A549 (cell line): Measurements from ENCODE around the gene CELF4. TPM values are rescaled to one million over a fixed set of nuclear protein-coding genes. Genes with fewer than 3 reads are reported as not detected.

Experiments
- ATAC-seq, 2 experiments: fragments of 200-7000 bp in 1 of 2; fragments of >200 bp in 1 of 2; cut with Nextera tagmentation in 1 of 2; cut with Tn5 transposase in 1 of 2; 3 replicates each; pipeline versions ENCODE4 v1.8.0 to v1.9.1; 2018 to 2020; ENCODE audit warnings: mild to moderate bottlenecking in 1 of 2, moderate library complexity in 1 of 2
- CTCF ChIA-PET: fragments of 300-600 bp; sonication (Branson Sonifier 250); formaldehyde crosslinking; extraction: SDS; loops from one replicate; lab custom pipeline; 2021; ENCODE audit warnings: antibody characterized with exemption, inconsistent platforms; lab: Yijun Ruan, JAX
- POLR2A ChIA-PET: fragments of 350-600 bp; formaldehyde crosslinking; extraction: SDS; loops from one replicate; lab custom pipeline; 2021; ENCODE audit warnings: antibody characterized with exemption, inconsistent platforms; lab: Yijun Ruan, JAX
- DNase-seq, 2 experiments: peaks; one replicate each; pipeline versions ENCODE4 v3.0.0 to v3.0.0-alpha.2; 2011 to 2016; ENCODE audit warnings: low read depth in 1 of 2, low spot score in 1 of 2
- FAIRE-seq: peaks from 2 replicates; lab custom pipeline; 2011; peaks lifted over from hg19 to GRCh38; lab: Jason Lieb, UNC
- H3K27ac ChIP-seq, 2 experiments: fragments of >200 bp; sonication (Bioruptor Twin); formaldehyde crosslinking; 3 replicates each; pipeline ENCODE4 v1.5.1; 2016 to 2017
- H3K4me1 ChIP-seq: fragments of >200 bp; sonication (Bioruptor Twin); formaldehyde crosslinking; 3 replicates; pipeline ENCODE4 v1.6.1; 2016
- H3K4me2 ChIP-seq: fragments of >200 bp; sonication (Bioruptor Twin); formaldehyde crosslinking; 3 replicates; pipeline ENCODE4 v1.6.1; 2016
- H3K4me3 ChIP-seq: fragments of >200 bp; sonication (Bioruptor Twin); formaldehyde crosslinking; 3 replicates; pipeline ENCODE4 v1.5.1; 2016
- H3K9me3 ChIP-seq: fragments of >200 bp; sonication (Bioruptor Twin); formaldehyde crosslinking; 3 replicates; pipeline ENCODE4 v1.6.1; 2016
- BHLHE40 ChIP-seq: IDR thresholded peaks from 2 replicates; pipeline ENCODE4 v1.6.1; 2012; ENCODE audit warnings: low read depth, low read length, inconsistent platforms
- EHF ChIP-seq: fragments of 250-450 bp; sonication (Bioruptor Pico); IDR thresholded peaks from 2 replicates; pipeline ENCODE4 v1.5.0; 2020; ENCODE audit warnings: mild to moderate bottlenecking
- EHMT2 ChIP-seq: fragments of 200-600 bp; sonication (generic); IDR thresholded peaks from 2 replicates; pipeline ENCODE4 v1.6.1; 2016; ENCODE audit warnings: antibody characterized with exemption, low read depth, mild to moderate bottlenecking, moderate library complexity
- EP300 ChIP-seq, 2 experiments: fragments of >200 bp; sonication (Bioruptor Twin); formaldehyde crosslinking; IDR thresholded peaks; 2 replicates in 1 of 2; 3 replicates in 1 of 2; pipeline ENCODE4 v1.6.1; 2016 to 2017
- FOSB ChIP-seq: fragments of 250-450 bp; sonication (Bioruptor Pico); IDR thresholded peaks from 2 replicates; pipeline ENCODE4 v1.5.0; 2020; ENCODE audit warnings: mild to moderate bottlenecking, moderate library complexity
- HOXB5 ChIP-seq: fragments of 250-450 bp; sonication (Bioruptor Pico); IDR thresholded peaks from 2 replicates; pipeline ENCODE4 v1.5.0; 2020; ENCODE audit warnings: mild to moderate bottlenecking, moderate library complexity
- POLR2AphosphoS2 ChIP-seq: conservative IDR thresholded peaks from 2 replicates; pipeline ENCODE4 v1.6.1; 2012; ENCODE audit warnings: low read length, improper control_type of control experiment, inconsistent platforms
- RNF2 ChIP-seq: fragments of 200-600 bp; sonication (generic); IDR thresholded peaks from 2 replicates; pipeline ENCODE4 v1.6.1; 2016; ENCODE audit warnings: low read depth, mild to moderate bottlenecking, antibody characterized with exemption, moderate library complexity, borderline replicate concordance
- TFCP2L1 ChIP-seq: fragments of 250-450 bp; sonication (Bioruptor Pico); IDR thresholded peaks from 2 replicates; pipeline ENCODE4 v1.5.0; 2021; ENCODE audit warnings: mild to moderate bottlenecking
- ZC3H11A ChIP-seq: fragments of 450-650 bp; IDR thresholded peaks from 2 replicates; pipeline ENCODE4 v1.6.1; 2014; ENCODE audit warnings: antibody characterized with exemption, mild to moderate bottlenecking
- WGBS: methylation state at CpG from one replicate; pipeline ENCODE4 v1.1.6; 2017; ENCODE audit errors: missing lambda C conversion rate; 5-methylcytosine and 5-hydroxymethylcytosine counted together
- polyA plus RNA-seq, 4 experiments: library from polyadenylated mRNA; depleted of rRNA in 3 of 4; stranded (reverse); fragments of >200 nt; fragmentation: RNase III in 1 of 4; extraction: RNeasy Plus Mini Kit Qiagen cat#74134 plus additional on column Dnase treatment in 1 of 4; gene quantifications; 2 replicates in 3 of 4; 3 replicates in 1 of 4; pipeline ENCODE4 v1.2.3, GENCODE V29; 2011 to 2017
- TF ChIP-seq, protein P1 (sequence below): fragments of 200-600 bp; sonication (generic); IDR thresholded peaks from 2 replicates; pipeline ENCODE4 v1.6.1; 2016; ENCODE audit warnings: antibody characterized with exemption, mild to moderate bottlenecking, moderate library complexity
- TF ChIP-seq, protein P2 (sequence below): IDR thresholded peaks from 2 replicates; pipeline ENCODE4 v1.6.1; 2012
- TF ChIP-seq, protein P3 (sequence below): fragments of 250-450 bp; sonication (Bioruptor Pico); IDR thresholded peaks from 2 replicates; pipeline ENCODE4 v1.5.0; 2021; ENCODE audit warnings: mild to moderate bottlenecking, moderate library complexity, borderline replicate concordance
- TF ChIP-seq, protein P4 (sequence below): fragments of 150-350 bp; IDR thresholded peaks from 2 replicates; pipeline ENCODE4 v1.6.1; 2014; ENCODE audit warnings: low read depth, mild to moderate bottlenecking, low read length

Gene CELF4
- polyA plus RNA-seq, 2 of the 4 experiments (the other 2 are of a cell fraction), result 0.08 TPM; not detected in 1

DNA sequence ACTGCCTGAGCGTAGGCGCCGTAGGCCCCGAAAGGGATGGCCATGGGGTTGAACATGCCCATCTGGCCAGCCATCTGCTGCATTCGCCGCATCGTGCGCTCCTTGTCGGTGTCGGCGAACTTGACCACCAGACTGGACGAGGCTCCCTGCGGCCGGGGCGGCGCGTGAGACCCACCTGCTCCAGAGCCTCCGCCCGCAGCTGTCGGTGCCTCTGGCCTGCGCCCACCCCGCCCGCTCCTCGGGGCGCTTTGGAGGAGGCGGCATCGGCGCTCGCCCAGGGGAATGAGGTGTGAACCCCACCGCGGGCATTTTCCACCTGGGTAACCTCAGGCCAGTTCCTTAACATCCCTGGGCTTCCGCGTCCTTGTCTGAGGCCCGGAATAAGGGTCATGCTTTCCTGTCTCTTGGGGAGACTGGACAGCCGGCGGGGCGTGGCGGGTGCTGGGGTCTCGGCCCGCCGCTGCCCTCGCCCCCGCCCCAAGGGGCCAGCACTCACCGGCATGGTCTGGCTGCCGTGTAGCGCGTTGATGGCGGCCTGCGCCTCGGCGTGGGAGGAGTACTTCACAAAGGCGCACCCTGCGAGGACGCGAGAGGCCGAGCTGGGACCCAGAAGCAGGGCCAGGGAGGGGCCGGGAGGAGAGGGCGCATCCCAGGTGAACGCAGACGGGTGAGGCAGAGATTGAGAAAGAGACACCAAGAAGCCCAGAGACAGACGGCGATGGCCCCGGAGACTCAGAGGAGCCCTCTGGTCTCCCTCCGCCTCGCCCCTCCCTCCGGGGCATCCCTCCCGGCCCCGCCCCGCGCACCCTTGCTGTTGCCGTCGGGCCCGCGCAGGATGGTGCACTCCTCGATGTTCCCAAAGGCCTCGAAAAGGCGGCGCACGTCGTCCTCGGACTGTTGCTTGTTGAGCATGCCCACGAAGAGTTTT, 291.0 kb downstream of the CELF4 start (continued):
- TF ChIP-seq, protein P1, sequence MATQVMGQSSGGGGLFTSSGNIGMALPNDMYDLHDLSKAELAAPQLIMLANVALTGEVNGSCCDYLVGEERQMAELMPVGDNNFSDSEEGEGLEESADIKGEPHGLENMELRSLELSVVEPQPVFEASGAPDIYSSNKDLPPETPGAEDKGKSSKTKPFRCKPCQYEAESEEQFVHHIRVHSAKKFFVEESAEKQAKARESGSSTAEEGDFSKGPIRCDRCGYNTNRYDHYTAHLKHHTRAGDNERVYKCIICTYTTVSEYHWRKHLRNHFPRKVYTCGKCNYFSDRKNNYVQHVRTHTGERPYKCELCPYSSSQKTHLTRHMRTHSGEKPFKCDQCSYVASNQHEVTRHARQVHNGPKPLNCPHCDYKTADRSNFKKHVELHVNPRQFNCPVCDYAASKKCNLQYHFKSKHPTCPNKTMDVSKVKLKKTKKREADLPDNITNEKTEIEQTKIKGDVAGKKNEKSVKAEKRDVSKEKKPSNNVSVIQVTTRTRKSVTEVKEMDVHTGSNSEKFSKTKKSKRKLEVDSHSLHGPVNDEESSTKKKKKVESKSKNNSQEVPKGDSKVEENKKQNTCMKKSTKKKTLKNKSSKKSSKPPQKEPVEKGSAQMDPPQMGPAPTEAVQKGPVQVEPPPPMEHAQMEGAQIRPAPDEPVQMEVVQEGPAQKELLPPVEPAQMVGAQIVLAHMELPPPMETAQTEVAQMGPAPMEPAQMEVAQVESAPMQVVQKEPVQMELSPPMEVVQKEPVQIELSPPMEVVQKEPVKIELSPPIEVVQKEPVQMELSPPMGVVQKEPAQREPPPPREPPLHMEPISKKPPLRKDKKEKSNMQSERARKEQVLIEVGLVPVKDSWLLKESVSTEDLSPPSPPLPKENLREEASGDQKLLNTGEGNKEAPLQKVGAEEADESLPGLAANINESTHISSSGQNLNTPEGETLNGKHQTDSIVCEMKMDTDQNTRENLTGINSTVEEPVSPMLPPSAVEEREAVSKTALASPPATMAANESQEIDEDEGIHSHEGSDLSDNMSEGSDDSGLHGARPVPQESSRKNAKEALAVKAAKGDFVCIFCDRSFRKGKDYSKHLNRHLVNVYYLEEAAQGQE, result no peak
- TF ChIP-seq FOSB (CRISPR knock-in tag), result no peak
- no peak for TF ChIP-seq TFCP2L1 (CRISPR knock-in tag)
- TF ChIP-seq RNF2, result no peak
- no peak for TF ChIP-seq EHF (CRISPR knock-in tag)
- no peak for TF ChIP-seq POLR2AphosphoS2
- TF ChIP-seq, all 56 proteins: peak for 0

DNA sequence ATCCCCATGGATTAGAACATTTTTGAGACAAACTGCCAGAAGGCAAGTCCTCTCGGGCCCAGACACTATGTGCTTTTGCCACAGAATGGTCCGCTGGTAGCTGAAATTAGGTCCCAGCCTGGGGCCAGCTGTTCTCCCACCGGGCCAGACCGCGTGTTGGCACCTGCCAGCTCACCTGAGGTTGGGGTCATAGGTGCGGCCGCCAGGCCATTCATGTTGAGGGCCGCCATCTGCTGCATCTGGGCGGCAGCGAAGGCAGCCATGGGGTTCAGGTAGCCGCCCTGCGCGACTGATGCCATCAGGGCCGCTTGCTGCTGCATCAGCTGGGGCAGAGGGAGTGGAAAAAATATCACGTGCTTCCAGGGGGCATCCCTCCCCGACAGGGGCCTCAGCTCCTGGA, 292.8 kb downstream of the CELF4 start:
- WGBS, result 43% methylated on average over 6 of the region's 16 CpGs
- no peak for DNase-seq
- no peak for ATAC-seq
- H3K27ac ChIP-seq, result no peak overlapping the region
- ChIA-PET CTCF (no interaction called here), POLR2A (no interaction called here)
- no peaks in the 10 kb centered on the region for H3K4me1 ChIP-seq
- no peaks in the 10 kb centered on the region for H3K9me3 ChIP-seq
- H3K4me3 ChIP-seq, result no peak overlapping the region
- TF ChIP-seq HOXB5 (CRISPR knock-in tag) (no peak), EHMT2 (no peak)
- TF ChIP-seq, protein P2, sequence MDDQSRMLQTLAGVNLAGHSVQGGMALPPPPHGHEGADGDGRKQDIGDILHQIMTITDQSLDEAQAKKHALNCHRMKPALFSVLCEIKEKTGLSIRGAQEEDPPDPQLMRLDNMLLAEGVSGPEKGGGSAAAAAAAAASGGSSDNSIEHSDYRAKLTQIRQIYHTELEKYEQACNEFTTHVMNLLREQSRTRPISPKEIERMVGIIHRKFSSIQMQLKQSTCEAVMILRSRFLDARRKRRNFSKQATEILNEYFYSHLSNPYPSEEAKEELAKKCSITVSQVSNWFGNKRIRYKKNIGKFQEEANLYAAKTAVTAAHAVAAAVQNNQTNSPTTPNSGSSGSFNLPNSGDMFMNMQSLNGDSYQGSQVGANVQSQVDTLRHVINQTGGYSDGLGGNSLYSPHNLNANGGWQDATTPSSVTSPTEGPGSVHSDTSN, result no peak
- H3K4me2 ChIP-seq, result no peak overlapping the region
- FAIRE-seq, result no peak

DNA sequence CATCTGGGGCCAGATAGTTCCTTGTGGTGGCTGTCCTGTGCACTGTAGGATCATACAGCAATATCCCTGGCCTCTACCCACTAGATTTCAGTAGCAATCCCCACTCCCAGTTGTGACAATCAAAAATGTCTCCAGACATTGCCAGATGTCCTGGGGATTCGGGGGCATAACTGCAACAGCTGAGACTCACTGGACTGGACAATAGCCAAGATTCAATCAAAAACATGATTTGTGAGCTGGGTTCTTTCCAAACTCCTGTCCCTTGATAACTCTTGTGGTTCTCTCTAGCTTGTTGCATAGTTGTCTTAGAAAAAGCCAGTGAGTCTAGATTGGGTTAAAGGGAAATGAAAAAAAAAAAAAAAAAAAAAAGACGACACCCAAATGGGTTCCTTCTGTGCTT, 293.4 kb downstream of the CELF4 start:
- POLR2A ChIA-PET, result no interaction called here
- no peak for DNase-seq
- TF ChIP-seq BHLHE40, result no peak
- TF ChIP-seq EP300 (IDR thresholded peaks at IDR 0.05), result no peak
- TF ChIP-seq, protein P3, sequence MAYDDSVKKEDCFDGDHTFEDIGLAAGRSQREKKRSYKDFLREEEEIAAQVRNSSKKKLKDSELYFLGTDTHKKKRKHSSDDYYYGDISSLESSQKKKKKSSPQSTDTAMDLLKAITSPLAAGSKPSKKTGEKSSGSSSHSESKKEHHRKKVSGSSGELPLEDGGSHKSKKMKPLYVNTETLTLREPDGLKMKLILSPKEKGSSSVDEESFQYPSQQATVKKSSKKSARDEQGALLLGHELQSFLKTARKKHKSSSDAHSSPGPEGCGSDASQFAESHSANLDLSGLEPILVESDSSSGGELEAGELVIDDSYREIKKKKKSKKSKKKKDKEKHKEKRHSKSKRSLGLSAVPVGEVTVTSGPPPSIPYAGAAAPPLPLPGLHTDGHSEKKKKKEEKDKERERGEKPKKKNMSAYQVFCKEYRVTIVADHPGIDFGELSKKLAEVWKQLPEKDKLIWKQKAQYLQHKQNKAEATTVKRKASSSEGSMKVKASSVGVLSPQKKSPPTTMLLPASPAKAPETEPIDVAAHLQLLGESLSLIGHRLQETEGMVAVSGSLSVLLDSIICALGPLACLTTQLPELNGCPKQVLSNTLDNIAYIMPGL (CRISPR knock-in tag), result no peak
- TF ChIP-seq, protein P4, sequence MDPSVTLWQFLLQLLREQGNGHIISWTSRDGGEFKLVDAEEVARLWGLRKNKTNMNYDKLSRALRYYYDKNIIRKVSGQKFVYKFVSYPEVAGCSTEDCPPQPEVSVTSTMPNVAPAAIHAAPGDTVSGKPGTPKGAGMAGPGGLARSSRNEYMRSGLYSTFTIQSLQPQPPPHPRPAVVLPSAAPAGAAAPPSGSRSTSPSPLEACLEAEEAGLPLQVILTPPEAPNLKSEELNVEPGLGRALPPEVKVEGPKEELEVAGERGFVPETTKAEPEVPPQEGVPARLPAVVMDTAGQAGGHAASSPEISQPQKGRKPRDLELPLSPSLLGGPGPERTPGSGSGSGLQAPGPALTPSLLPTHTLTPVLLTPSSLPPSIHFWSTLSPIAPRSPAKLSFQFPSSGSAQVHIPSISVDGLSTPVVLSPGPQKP, result no peak
- no peak for TF ChIP-seq ZC3H11A
- no peak for TF ChIP-seq EHF (CRISPR knock-in tag)
- H3K4me1 ChIP-seq, result no peaks in the 10 kb centered on the region
- FAIRE-seq, result no peak
- no peak overlapping the region for H3K4me3 ChIP-seq
- WGBS, result 3% methylated on average over 2 of the region's 2 CpGs
- no peak overlapping the region for H3K27ac ChIP-seq
- H3K9me3 ChIP-seq, result no peaks in the 10 kb centered on the region
- CTCF ChIA-PET, result no interaction called here
- H3K4me2 ChIP-seq, result no peak overlapping the region
- ATAC-seq, result no peak
